Endothelial cell of umbilical vein (primary cell): Measurements from ENCODE around the gene ZFYVE9. TPM values are rescaled to one million over a fixed set of nuclear protein-coding genes. Genes with fewer than 3 reads are reported as not detected.

ENCODE experiments used
- BruUV-seq: library from RNA; stranded (reverse); fragments of 400-500 nt; replicated peaks from 2 replicates; lab custom pipeline; 2021; lab: Mats Ljungman, UMichigan
- CTCF ChIA-PET: fragments of 300-600, 350-600 bp; sonication (Branson Sonifier 250); formaldehyde crosslinking; loops from one replicate; lab custom pipeline; 2021; ENCODE audit warnings: antibody characterized with exemption, inconsistent platforms; lab: Charles Lee
- POLR2A ChIA-PET: fragments of 300-600, 350-600 bp; sonication (Branson Sonifier 250); formaldehyde crosslinking; loops from one replicate; lab custom pipeline; 2021; ENCODE audit warnings: antibody characterized with exemption, inconsistent platforms; lab: Charles Lee
- DNase-seq: peaks from one replicate; pipeline ENCODE4 v3.0.0-alpha.2; 2011; ENCODE audit warnings: low read depth, low spot score
- FAIRE-seq: peaks from 2 replicates; lab custom pipeline; 2011; peaks lifted over from hg19 to GRCh38; lab: Jason Lieb, UNC
- H2AFZ ChIP-seq: 2 replicates; pipeline ENCODE4 v1.6.0; 2012; ENCODE audit warnings: low read depth, low read length, control low read depth, inconsistent platforms
- H3K27ac ChIP-seq: 2 replicates; pipeline ENCODE4 v1.5.1; 2011; ENCODE audit warnings: low read depth, mild to moderate bottlenecking, control low read depth, low read length, moderate library complexity; ENCODE audit not compliant: insufficient read depth
- H3K27me3 ChIP-seq, 2 experiments: 2 replicates each; pipeline versions ENCODE4 v1.6.0 to v1.6.1; 2011; ENCODE audit warnings: low read length in 2 of 2, mixed read lengths in 1 of 2; ENCODE audit not compliant: control insufficient read depth in 2 of 2, insufficient read depth in 2 of 2
- H3K36me3 ChIP-seq, 2 experiments: 2 replicates in 1 of 2; 3 replicates in 1 of 2; pipeline ENCODE4 v1.5.1; 2011; ENCODE audit warnings: low read length in 2 of 2, mild to moderate bottlenecking in 1 of 2, moderate library complexity in 1 of 2; ENCODE audit not compliant: control insufficient read depth in 2 of 2, insufficient read depth in 2 of 2; ENCODE audit errors: extremely low read depth in 1 of 2
- H3K4me1 ChIP-seq: 3 replicates; pipeline ENCODE4 v1.5.1; 2011; ENCODE audit warnings: mild to moderate bottlenecking, low read length; ENCODE audit not compliant: control insufficient read depth, insufficient read depth; ENCODE audit errors: extremely low read depth
- H3K4me2 ChIP-seq: 2 replicates; pipeline ENCODE4 v1.6.1; 2011; ENCODE audit warnings: low read length, control low read depth, mixed read lengths; ENCODE audit not compliant: insufficient read depth
- H3K4me3 ChIP-seq, 3 experiments: fragments of 200-600 bp in 1 of 3; sonication (generic), shearing (Covaris generic) in 1 of 3; replicated peaks in 1 of 3; 2 replicates each; pipeline ENCODE4 v1.5.1; 2011 to 2016; ENCODE audit warnings: control low read depth in 3 of 3, low read length in 3 of 3, mild to moderate bottlenecking in 2 of 3, inconsistent platforms in 1 of 3, low read depth in 1 of 3, moderate library complexity in 1 of 3; ENCODE audit not compliant: insufficient read depth in 1 of 3
- H3K79me2 ChIP-seq: 2 replicates; pipeline ENCODE4 v1.6.0; 2012; ENCODE audit warnings: low read length, inconsistent platforms; ENCODE audit not compliant: control insufficient read depth, insufficient read depth
- H3K9ac ChIP-seq: replicated peaks from 2 replicates; pipeline ENCODE3; 2011; ENCODE audit warnings: low read length, control low read depth; ENCODE audit not compliant: insufficient read depth; ENCODE audit errors: extremely low read depth
- H3K9me1 ChIP-seq: replicated peaks from 3 replicates; pipeline ENCODE4 v1.6.0; 2011; ENCODE audit warnings: mild to moderate bottlenecking, low read length; ENCODE audit not compliant: control insufficient read depth, insufficient read depth; ENCODE audit errors: extremely low read depth
- H3K9me3 ChIP-seq: replicated peaks from 2 replicates; pipeline ENCODE4 v1.5.1; 2012; ENCODE audit warnings: low read length, inconsistent platforms; ENCODE audit not compliant: control insufficient read depth, insufficient read depth
- H4K20me1 ChIP-seq: replicated peaks from 2 replicates; pipeline ENCODE3; 2011; ENCODE audit warnings: mild to moderate bottlenecking, low read length; ENCODE audit not compliant: control insufficient read depth, insufficient read depth; ENCODE audit errors: extremely low read depth
- CTCF ChIP-seq, 2 donors: IDR thresholded peaks; 1 replicate in 1 of 2; 2 replicates in 1 of 2; pipeline ENCODE4 v1.5.1; 2011; ENCODE audit warnings: low read length in 2 of 2, mild to moderate bottlenecking in 2 of 2, moderate library complexity in 2 of 2, control low read depth in 1 of 2, inconsistent platforms in 1 of 2, low read depth in 1 of 2; ENCODE audit not compliant: insufficient read depth in 1 of 2; ENCODE audit errors: extremely low read depth in 1 of 2
- EZH2 ChIP-seq: IDR thresholded peaks from 2 replicates; pipeline ENCODE4 v1.6.1; 2012; ENCODE audit warnings: borderline replicate concordance, low read depth, mild to moderate bottlenecking, moderate library complexity, low read length, inconsistent platforms; ENCODE audit not compliant: severe bottlenecking
- FOS ChIP-seq: IDR thresholded peaks from 2 replicates; pipeline ENCODE4 v1.6.1; 2011; ENCODE audit warnings: mild to moderate bottlenecking, low read length, moderate library complexity, borderline replicate concordance; ENCODE audit not compliant: insufficient read depth
- GATA2 ChIP-seq: IDR thresholded peaks from 2 replicates; pipeline ENCODE4 v1.7.0; 2011; ENCODE audit warnings: low read depth, mild to moderate bottlenecking, moderate library complexity, mixed read lengths, low read length; ENCODE audit not compliant: insufficient read length, insufficient read depth
- JUN ChIP-seq: IDR thresholded peaks from 2 replicates; pipeline ENCODE4 v1.6.1; 2011; ENCODE audit warnings: borderline replicate concordance, low read depth; ENCODE audit not compliant: insufficient read length, insufficient read depth
- MYC ChIP-seq: IDR thresholded peaks from one replicate; pipeline ENCODE4 v1.6.1; 2011; ENCODE audit warnings: mild to moderate bottlenecking, low read depth, low read length
- POLR2A ChIP-seq: IDR thresholded peaks from 2 replicates; pipeline ENCODE4 v1.6.1; 2012; ENCODE audit warnings: low read depth, mild to moderate bottlenecking, control low read depth, low read length
- POLR2AphosphoS5 ChIP-seq: IDR thresholded peaks from 2 replicates; pipeline ENCODE4 v1.6.1; 2012; ENCODE audit warnings: low read depth, mild to moderate bottlenecking, control low read depth, low read length, moderate library complexity; ENCODE audit not compliant: insufficient read depth
- dilution Hi-C: fragments of 300-500 bp; cut with MboI; formaldehyde crosslinking; loops from one replicate; pipeline ENCODE4 v1.15.0; 2019; ENCODE audit warnings: low sequenced_read_pairs; ENCODE audit not compliant: extremely low pct_ligation_motif_present
- intact Hi-C: fragments of 100-400 bp; cut with micrococcal nuclease; formaldehyde crosslinking; loops from one replicate; pipeline ENCODE4 v1.10.0; 2022
- polyA plus RNA-seq, 4 experiments: library from polyadenylated mRNA; depleted of rRNA in 3 of 4; stranded (reverse) in 3 of 4; unstranded in 1 of 4; fragments of >200 nt; gene quantifications; 2 replicates each; pipeline versions ENCODE4 v1.2.1 to v1.2.3, GENCODE V29; 2011 to 2012; ENCODE audit warnings: missing spikeins in 1 of 4
- total RNA-seq: library from RNA; stranded (reverse); gene quantifications from 2 replicates; pipeline ENCODE4 v1.2.3, GENCODE V29; 2021
- TF ChIP-seq, protein P1 (sequence below): IDR thresholded peaks from 2 replicates; pipeline ENCODE4 v1.6.1; 2011; ENCODE audit not compliant: insufficient read depth, insufficient read length

ZFYVE9 gene
- total and polyA plus RNA-seq, 2 donors (not counting 3 experiments of a cell fraction or from before 2014, with no cell fraction given), result 4.1 to 16.8 TPM

DNA sequence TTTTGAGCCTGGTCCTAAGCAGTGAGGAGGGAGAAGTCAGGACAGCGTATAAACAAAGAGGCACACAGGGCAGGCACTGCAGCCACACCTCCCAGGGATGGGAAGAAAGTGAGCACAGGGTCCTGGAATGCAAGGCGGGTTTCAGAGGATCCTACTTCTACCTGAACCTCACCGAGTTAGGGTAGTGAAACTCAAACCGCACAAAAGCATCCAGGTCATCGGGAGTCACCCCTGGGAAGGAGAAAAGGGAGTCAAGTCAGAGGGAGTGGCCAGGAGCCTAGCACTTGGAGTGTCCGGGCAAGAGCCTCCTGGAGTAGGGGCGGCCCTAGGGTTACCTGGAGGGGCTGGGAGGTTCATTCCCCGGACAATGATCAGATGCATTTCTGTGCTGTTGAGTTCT, 213.5 kb downstream of the ZFYVE9 start:
- H3K79me2 ChIP-seq, result no peaks in the 10 kb centered on the region
- H3K36me3 ChIP-seq, result peaks cover 36 to 74% of the 10 kb centered on the region in 2 experiments
- no peaks in the 10 kb centered on the region for H3K4me1 ChIP-seq
- dilution Hi-C loops, result no loop called here
- H2AFZ ChIP-seq, result no peak overlapping the region
- POLR2A ChIA-PET, result interaction anchor here (0.6 kb wide), 1 partner anchor 340 kb away, joined by 3 read pairs; no protein-coding TSS in a partner anchor
- H3K27ac ChIP-seq, result no peak overlapping the region
- BruUV-seq, result no TSS peak
- no peaks in the 10 kb centered on the region for H3K27me3 ChIP-seq
- no peak overlapping the region for H3K4me2 ChIP-seq
- no peaks in the 10 kb centered on the region for H4K20me1 ChIP-seq
- no peaks in the 10 kb centered on the region for H3K9me1 ChIP-seq
- CTCF ChIA-PET, result no interaction called here
- TF ChIP-seq JUN (no peak), CTCF (IDR thresholded peaks at IDR 0.05; ENCODE audit: extremely low read depth in 1 of 2, insufficient read depth in 1 of 2, low read depth in 1 of 2, low read length in 2 of 2) (no peak), FOS (no peak), MYC (no peak), GATA2 (no peak), POLR2AphosphoS5 (no peak), EZH2 (no peak), POLR2A (no peak)
- TF ChIP-seq, protein P1, sequence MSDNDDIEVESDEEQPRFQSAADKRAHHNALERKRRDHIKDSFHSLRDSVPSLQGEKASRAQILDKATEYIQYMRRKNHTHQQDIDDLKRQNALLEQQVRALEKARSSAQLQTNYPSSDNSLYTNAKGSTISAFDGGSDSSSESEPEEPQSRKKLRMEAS, result no peak
- no peaks in the 10 kb centered on the region for H3K9me3 ChIP-seq
- DNase-seq (no peak), FAIRE-seq (no peak)
- H3K4me3 ChIP-seq, result no peak overlapping the region
- H3K9ac ChIP-seq, result no peak overlapping the region
- intact Hi-C loops, result no loop called here
